T-cell (primary cell): ENCODE results near the gene SFSWAP. TPM values are rescaled to one million over a fixed set of nuclear protein-coding genes. Genes with fewer than 3 reads are reported as not detected.
"Not testable (repeated sequence)": the region's sequence is repeated elsewhere in the genome, so short reads cannot be mapped to it uniquely, and the experiment has no call there.

ENCODE experiments used
- ATAC-seq, 4 experiments: fragments of 200-7000 bp in 3 of 4; fragments of 150-1000 bp in 1 of 4; cut with Tn5 transposase; replicated peaks in 1 of 4; 1 replicate in 3 of 4; 2 replicates in 1 of 4; pipeline ENCODE4 v1.10.0; 2021; ENCODE audit warnings: moderate library complexity in 3 of 4, mild to moderate bottlenecking in 2 of 4, moderate number of reproducible peaks in 1 of 4
- CTCF ChIA-PET, 2 donors: fragments of 300-600 bp; sonication (Branson Sonifier 250); formaldehyde crosslinking; loops; one replicate each; lab custom pipeline; 2022; ENCODE audit warnings: antibody characterized with exemption in 2 of 2; lab: Charles Lee
- POLR2A ChIA-PET, 2 donors: fragments of 300-600 bp; sonication (Branson Sonifier 250); formaldehyde crosslinking; loops; one replicate each; lab custom pipeline; 2022; ENCODE audit warnings: antibody characterized with exemption in 2 of 2; lab: Charles Lee
- DNase-seq, 35 experiments: peaks; one replicate each; pipeline versions ENCODE4 v3.0.0 to v3.0.0-alpha.2; 2013 to 2023
- H3K27ac ChIP-seq: one replicate; pipeline ENCODE4 v1.5.1; 2013; ENCODE audit warnings: low read length
- H3K27me3 ChIP-seq, 2 experiments: replicated peaks in 1 of 2; 1 replicate in 1 of 2; 2 replicates in 1 of 2; pipeline versions ENCODE4 v1.6.1 to v1.7.0; 2013; ENCODE audit warnings: low read length in 1 of 2, mixed read lengths in 1 of 2; ENCODE audit not compliant: control insufficient read depth in 2 of 2, insufficient read depth in 2 of 2; ENCODE audit errors: extremely low read depth in 1 of 2
- H3K36me3 ChIP-seq, 2 donors: 1 replicate in 1 of 2; 2 replicates in 1 of 2; pipeline versions ENCODE4 v1.6.1 to v1.7.0; 2013; ENCODE audit warnings: low read length in 1 of 2; ENCODE audit not compliant: control insufficient read depth in 2 of 2, insufficient read depth in 1 of 2; ENCODE audit errors: extremely low read depth in 1 of 2
- H3K4me1 ChIP-seq, 2 experiments: 1 replicate in 1 of 2; 2 replicates in 1 of 2; pipeline versions ENCODE4 v1.6.1 to v1.7.0; 2013; ENCODE audit warnings: low read length in 2 of 2, mixed read lengths in 1 of 2; ENCODE audit not compliant: insufficient read depth in 2 of 2, control insufficient read depth in 1 of 2; ENCODE audit errors: extremely low read depth in 1 of 2
- H3K4me3 ChIP-seq, 2 donors: 1 replicate in 1 of 2; 2 replicates in 1 of 2; pipeline versions ENCODE4 v1.5.1 to v1.7.0; 2013; ENCODE audit warnings: mild to moderate bottlenecking in 2 of 2, low read length in 1 of 2, moderate library complexity in 1 of 2; ENCODE audit not compliant: control insufficient read depth in 1 of 2; ENCODE audit errors: extremely low read depth in 1 of 2
- H3K9me3 ChIP-seq: 2 replicates; pipeline ENCODE4 v1.7.0; 2013
- H3K27ac Mint-ChIP-seq, 2 donors: one replicate each; pipeline ENCODE4 v1.8.0; 2020 to 2021; ENCODE audit warnings: mild to moderate bottlenecking in 2 of 2, mixed read lengths in 2 of 2
- H3K27me3 Mint-ChIP-seq, 2 donors: one replicate each; pipeline ENCODE4 v1.8.0; 2021 to 2022; ENCODE audit warnings: mixed read lengths in 2 of 2
- H3K36me3 Mint-ChIP-seq: one replicate; pipeline ENCODE4 v1.8.0; 2021; ENCODE audit warnings: mixed read lengths
- H3K4me1 Mint-ChIP-seq, 3 donors: one replicate each; pipeline ENCODE4 v1.8.0; 2020 to 2022; ENCODE audit warnings: mixed read lengths in 3 of 3, mild to moderate bottlenecking in 1 of 3
- H3K4me3 Mint-ChIP-seq, 3 donors: one replicate each; pipeline ENCODE4 v1.8.0; 2020 to 2022; ENCODE audit warnings: mild to moderate bottlenecking in 3 of 3, mixed read lengths in 3 of 3, moderate library complexity in 3 of 3
- H3K9me3 Mint-ChIP-seq, 3 donors: one replicate each; pipeline ENCODE4 v1.8.0; 2020 to 2022; ENCODE audit warnings: mixed read lengths in 3 of 3
- WGBS: methylation state at CpG from one replicate; pipeline ENCODE4 v1.1.5; 2013; ENCODE audit warnings: missing lambda C conversion rate; ENCODE audit not compliant: insufficient coverage; 5-methylcytosine and 5-hydroxymethylcytosine counted together
- total RNA-seq, 35 experiments: library from RNA in 6 of 35; stranded (reverse) in 6 of 35; fragments of 120-200 nt in 1 of 35; gene quantifications; one replicate each; pipeline versions ENCODE4 v1.2.1 to v1.2.4 and lab custom pipeline; 2013 to 2026

Gene SFSWAP
- total RNA-seq, 5 donors from 2014 or later (not counting 1 experiment from before 2014, with no cell fraction given) = 95.7 to 110 (median 106) TPM

- H3K4me3 ChIP-seq, H3K4me1 Mint-ChIP-seq, H3K9me3 ChIP-seq, H3K36me3 Mint-ChIP-seq, H3K27ac ChIP-seq, H3K4me1 ChIP-seq, H3K9me3 Mint-ChIP-seq, CTCF ChIA-PET, H3K4me3 Mint-ChIP-seq, H3K36me3 ChIP-seq, POLR2A ChIA-PET: not testable (repeated sequence)
- no CpG with 5 or more reads among the region's 12 CpGs for WGBS
- H3K27me3 ChIP-seq = peaks cover 0 to 14% of the 10 kb centered on the region in 2 experiments
- peak in 2 of 4 experiments; percentile 55 to 72 for ATAC-seq
- peak in 2 of 35 experiments; percentile 11 to 15 for DNase-seq
- Mint-ChIP-seq H3K27ac (peak overlapping the region; percentile 74 to 82), H3K27me3 (peaks cover 8 to 14% of the 10 kb centered on the region in 2 donors)
Observed at GRCh38 chr12:131666978-131667601, 43.8 kb upstream of the SFSWAP start.

GRCh38 chr12:131671276-131671675, 39.6 kb upstream of the SFSWAP start:
- Mint-ChIP-seq H3K9me3 (peaks cover 0 to 10% (median 6%) of the 10 kb centered on the region in 3 donors), H3K27me3 (peaks cover 2 to 11% of the 10 kb centered on the region in 2 donors), H3K4me1 (peaks cover 0 to 6% (median 4%) of the 10 kb centered on the region in 3 donors), H3K4me3 (no peak overlapping the region), H3K27ac (no peak overlapping the region), H3K36me3 (no peaks in the 10 kb centered on the region)
- DNase-seq = no peak
- Histone ChIP-seq H3K36me3 (no peaks in the 10 kb centered on the region), H3K4me3 (no peak overlapping the region), H3K27ac (no peak overlapping the region), H3K9me3 (no peaks in the 10 kb centered on the region), H3K27me3 (peaks cover 0 to 20% of the 10 kb centered on the region in 2 experiments), H3K4me1 (peaks cover 0 to 2% of the 10 kb centered on the region in 2 experiments)
- ChIA-PET POLR2A (interaction anchor here in 1 of 2 donors (0.7 kb wide), 1 partner anchor 58 kb away, joined by 5 read pairs; no protein-coding TSS in a partner anchor), CTCF (no interaction called here)
- WGBS = 88% methylated on average over 3 of the region's 8 CpGs
- ATAC-seq = no peak

- H3K36me3 ChIP-seq = no peaks in the 10 kb centered on the region
- WGBS = 70% methylated on average over 8 of the region's 8 CpGs
- ATAC-seq = no peak
- peaks cover 0 to 2% of the 10 kb centered on the region in 2 experiments for H3K4me1 ChIP-seq
- H3K27me3 ChIP-seq = peaks cover 0 to 20% of the 10 kb centered on the region in 2 experiments
- H3K27ac ChIP-seq = no peak overlapping the region
- ChIA-PET POLR2A (no interaction called here), CTCF (no interaction called here)
- peaks cover 0 to 5% (median 4%) of the 10 kb centered on the region in 3 donors for H3K4me1 Mint-ChIP-seq
- H3K27ac Mint-ChIP-seq = no peak overlapping the region
- H3K4me3 Mint-ChIP-seq = no peak overlapping the region
- no peaks in the 10 kb centered on the region for H3K36me3 Mint-ChIP-seq
- no peaks in the 10 kb centered on the region for H3K9me3 ChIP-seq
- DNase-seq = no peak
- no peak overlapping the region for H3K4me3 ChIP-seq
- peaks cover 2 to 11% of the 10 kb centered on the region in 2 donors for H3K27me3 Mint-ChIP-seq
- H3K9me3 Mint-ChIP-seq = peaks cover 0 to 10% (median 6%) of the 10 kb centered on the region in 3 donors
Observed at GRCh38 chr12:131671871-131672270, 39.0 kb upstream of the SFSWAP start.

GRCh38 chr12:131672311-131672940, 38.5 kb upstream of the SFSWAP start:
- Histone ChIP-seq H3K27ac (no peak overlapping the region), H3K27me3 (peaks cover 0 to 20% of the 10 kb centered on the region in 2 experiments), H3K9me3 (no peaks in the 10 kb centered on the region), H3K4me1 (no peaks in the 10 kb centered on the region), H3K36me3 (no peaks in the 10 kb centered on the region), H3K4me3 (no peak overlapping the region)
- peaks cover 2 to 11% of the 10 kb centered on the region in 2 donors for H3K27me3 Mint-ChIP-seq
- H3K4me1 Mint-ChIP-seq = no peaks in the 10 kb centered on the region
- CTCF ChIA-PET = no interaction called here
- H3K9me3 Mint-ChIP-seq = peaks cover 0 to 10% (median 6%) of the 10 kb centered on the region in 3 donors
- no peak for ATAC-seq
- POLR2A ChIA-PET = no interaction called here
- WGBS = 96% methylated on average over 13 of the region's 17 CpGs
- DNase-seq = no peak
- H3K36me3 Mint-ChIP-seq = no peaks in the 10 kb centered on the region
- no peak overlapping the region for H3K4me3 Mint-ChIP-seq
- H3K27ac Mint-ChIP-seq = no peak overlapping the region

GRCh38 chr12:131672941-131673887, 37.7 kb upstream of the SFSWAP start:
- POLR2A ChIA-PET = no interaction called here
- no peaks in the 10 kb centered on the region for H3K4me1 ChIP-seq
- H3K27ac ChIP-seq = no peak overlapping the region
- H3K27me3 ChIP-seq = peaks cover 0 to 23% of the 10 kb centered on the region in 2 experiments
- CTCF ChIA-PET = no interaction called here
- no peak overlapping the region for H3K4me3 ChIP-seq
- WGBS = 67% methylated on average over 15 of the region's 24 CpGs
- DNase-seq (no peak), ATAC-seq (no peak)
- H3K36me3 ChIP-seq = no peaks in the 10 kb centered on the region
- Mint-ChIP-seq H3K27ac (no peak overlapping the region), H3K9me3 (peaks cover 0 to 10% (median 6%) of the 10 kb centered on the region in 3 donors), H3K36me3 (no peaks in the 10 kb centered on the region), H3K4me3 (no peak overlapping the region), H3K27me3 (peaks cover 2 to 11% of the 10 kb centered on the region in 2 donors), H3K4me1 (no peaks in the 10 kb centered on the region)
- H3K9me3 ChIP-seq = no peaks in the 10 kb centered on the region

- Mint-ChIP-seq H3K4me3 (no peak overlapping the region), H3K27me3 (peaks cover 2 to 9% of the 10 kb centered on the region in 2 donors), H3K36me3 (no peaks in the 10 kb centered on the region), H3K9me3 (peaks cover 0 to 10% (median 6%) of the 10 kb centered on the region in 3 donors), H3K4me1 (no peaks in the 10 kb centered on the region), H3K27ac (no peak overlapping the region)
- POLR2A ChIA-PET = no interaction called here
- H3K9me3 ChIP-seq = no peaks in the 10 kb centered on the region
- DNase-seq (no peak), ATAC-seq (no peak)
- CTCF ChIA-PET = no interaction called here
- no peak overlapping the region for H3K27ac ChIP-seq
- 81% methylated on average over 5 of the region's 7 CpGs for WGBS
- no peaks in the 10 kb centered on the region for H3K36me3 ChIP-seq
- H3K27me3 ChIP-seq = peaks cover 0 to 27% of the 10 kb centered on the region in 2 experiments
- no peaks in the 10 kb centered on the region for H3K4me1 ChIP-seq
- H3K4me3 ChIP-seq = no peak overlapping the region
Observed at GRCh38 chr12:131673888-131674257, 37.0 kb upstream of the SFSWAP start.
